ENCODE measurements around the gene MTMR12. TPM values are rescaled to one million over a fixed set of nuclear protein-coding genes. Genes with fewer than 3 reads are reported as not detected.
A peak's percentile ranks its signal among the peaks of the same experiment; 100 is the strongest.

MTMR12 gene
- total RNA-seq, 1 donor from 2014 or later: 20.4 TPM

DNA sequence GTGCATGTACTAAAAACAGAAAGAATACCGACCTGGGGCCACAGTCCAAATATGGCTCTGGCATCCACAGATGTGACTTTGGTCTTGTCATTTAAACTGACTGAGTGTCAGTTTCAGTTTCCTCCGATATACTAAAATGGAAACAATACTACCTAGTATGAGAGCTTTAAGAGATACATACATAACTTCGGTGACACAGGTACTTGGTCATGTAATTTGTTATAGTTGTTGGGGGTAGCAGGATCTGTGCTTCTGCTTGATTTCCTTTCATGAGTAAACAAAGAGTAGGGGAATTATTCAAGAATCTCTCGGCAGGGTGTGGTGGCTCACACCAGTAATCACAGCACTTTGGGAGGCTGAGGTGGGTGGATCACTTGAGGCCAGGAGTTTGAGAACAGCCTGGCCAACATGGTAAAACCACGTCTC, 32.1 kb downstream of the MTMR12 start:
- H3K4me3 Mint-ChIP-seq (ENCODE audit: unreplicated experiment): no peak overlapping the region

DNA sequence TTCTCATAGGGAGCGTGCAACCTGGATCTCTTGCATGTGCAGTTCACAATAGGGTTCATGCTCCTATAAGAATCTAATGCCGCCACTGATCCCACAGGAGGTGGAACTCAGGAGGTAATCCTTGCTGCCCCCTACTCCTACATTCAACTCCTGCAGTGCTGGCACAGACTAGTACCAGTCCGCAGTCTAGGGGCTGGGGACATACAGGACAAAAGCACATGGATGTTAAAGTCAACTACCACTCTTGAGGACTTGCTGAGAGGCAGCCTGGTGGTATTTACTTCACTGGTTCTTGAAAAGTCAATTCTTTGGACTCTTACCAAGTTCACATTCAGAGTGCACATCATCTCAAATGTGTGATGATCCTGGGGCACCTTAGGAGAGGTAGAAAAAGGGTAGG, 33.0 kb downstream of the MTMR12 start:
- Mint-ChIP-seq H3K27ac (ENCODE audit: unreplicated experiment) (no peak overlapping the region), H3K4me3 (ENCODE audit: unreplicated experiment) (no peak overlapping the region), H3K36me3 (ENCODE audit: low read depth) (peaks cover 3% of the 10 kb centered on the region), H3K9me3 (ENCODE audit: low read depth) (no peaks in the 10 kb centered on the region), H3K27me3 (ENCODE audit: low read depth) (no peaks in the 10 kb centered on the region), H3K4me1 (ENCODE audit: low read depth) (peaks cover 43% of the 10 kb centered on the region)
- TF ChIP-seq, protein P1, sequence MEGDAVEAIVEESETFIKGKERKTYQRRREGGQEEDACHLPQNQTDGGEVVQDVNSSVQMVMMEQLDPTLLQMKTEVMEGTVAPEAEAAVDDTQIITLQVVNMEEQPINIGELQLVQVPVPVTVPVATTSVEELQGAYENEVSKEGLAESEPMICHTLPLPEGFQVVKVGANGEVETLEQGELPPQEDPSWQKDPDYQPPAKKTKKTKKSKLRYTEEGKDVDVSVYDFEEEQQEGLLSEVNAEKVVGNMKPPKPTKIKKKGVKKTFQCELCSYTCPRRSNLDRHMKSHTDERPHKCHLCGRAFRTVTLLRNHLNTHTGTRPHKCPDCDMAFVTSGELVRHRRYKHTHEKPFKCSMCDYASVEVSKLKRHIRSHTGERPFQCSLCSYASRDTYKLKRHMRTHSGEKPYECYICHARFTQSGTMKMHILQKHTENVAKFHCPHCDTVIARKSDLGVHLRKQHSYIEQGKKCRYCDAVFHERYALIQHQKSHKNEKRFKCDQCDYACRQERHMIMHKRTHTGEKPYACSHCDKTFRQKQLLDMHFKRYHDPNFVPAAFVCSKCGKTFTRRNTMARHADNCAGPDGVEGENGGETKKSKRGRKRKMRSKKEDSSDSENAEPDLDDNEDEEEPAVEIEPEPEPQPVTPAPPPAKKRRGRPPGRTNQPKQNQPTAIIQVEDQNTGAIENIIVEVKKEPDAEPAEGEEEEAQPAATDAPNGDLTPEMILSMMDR (IDR thresholded peaks at IDR 0.05): no peak
- DNase-seq (ENCODE audit: low spot score): no peak

More for the DNA sequence above, 32.1 kb downstream of the MTMR12 start:
- Mint-ChIP-seq H3K27me3 (ENCODE audit: low read depth) (no peaks in the 10 kb centered on the region), H3K36me3 (ENCODE audit: low read depth) (peaks cover 3% of the 10 kb centered on the region), H3K4me1 (ENCODE audit: low read depth) (peaks cover 34% of the 10 kb centered on the region), H3K27ac (ENCODE audit: unreplicated experiment) (peak overlapping the region; percentile 22), H3K9me3 (ENCODE audit: low read depth) (no peaks in the 10 kb centered on the region)
- no peak for DNase-seq (ENCODE audit: low spot score)
- TF ChIP-seq, protein P1 (IDR thresholded peaks at IDR 0.05): no peak

DNA sequence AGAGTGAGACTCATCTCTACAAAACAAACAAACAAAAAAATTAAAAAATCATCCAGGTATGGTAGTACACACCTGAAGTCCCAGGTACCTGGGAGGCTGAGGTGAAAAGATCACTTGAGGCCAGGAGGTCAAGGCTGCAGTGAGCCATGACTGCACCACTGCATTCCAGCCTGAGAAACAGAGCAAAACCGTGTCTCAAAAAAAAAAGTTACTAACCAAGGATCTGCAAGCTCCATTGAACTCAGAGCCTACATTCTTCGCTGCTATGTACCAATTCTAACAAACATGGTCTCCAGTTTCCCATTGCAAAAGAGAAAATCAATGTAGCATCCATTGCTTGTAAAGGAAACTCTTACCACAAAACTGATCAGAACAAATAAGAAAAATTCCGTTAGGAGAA, 33.5 kb downstream of the MTMR12 start:
- DNase-seq (ENCODE audit: low spot score): no peak
- H3K36me3 Mint-ChIP-seq (ENCODE audit: low read depth): peaks cover 3% of the 10 kb centered on the region
- no peaks in the 10 kb centered on the region for H3K9me3 Mint-ChIP-seq (ENCODE audit: low read depth)
- TF ChIP-seq, protein P1 (IDR thresholded peaks at IDR 0.05): no peak
- H3K27me3 Mint-ChIP-seq (ENCODE audit: low read depth): no peaks in the 10 kb centered on the region
- no peak overlapping the region for H3K4me3 Mint-ChIP-seq (ENCODE audit: unreplicated experiment)
- peaks cover 49% of the 10 kb centered on the region for H3K4me1 Mint-ChIP-seq (ENCODE audit: low read depth)
- H3K27ac Mint-ChIP-seq (ENCODE audit: unreplicated experiment): no peak overlapping the region

DNA sequence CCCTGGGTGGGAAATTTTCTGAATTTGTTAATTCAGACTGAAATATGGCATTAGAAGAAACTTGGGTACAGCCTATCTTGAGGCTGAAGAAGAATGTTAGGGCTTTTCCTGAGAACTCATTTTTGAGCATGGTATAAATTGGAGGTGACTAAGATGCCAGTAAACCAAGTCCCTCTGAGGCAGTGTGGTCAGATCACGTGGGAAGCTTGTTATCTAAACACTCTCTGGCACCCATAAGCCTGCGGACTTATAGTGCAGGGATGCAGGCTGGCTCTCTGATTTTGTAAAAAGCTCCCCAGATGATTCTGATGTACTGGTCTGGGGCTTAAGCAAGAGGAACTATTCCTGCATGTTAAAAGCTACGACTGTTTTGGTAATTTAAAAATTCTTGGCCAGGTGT, 34.3 kb downstream of the MTMR12 start:
- Mint-ChIP-seq H3K27me3 (ENCODE audit: low read depth) (no peaks in the 10 kb centered on the region), H3K4me1 (ENCODE audit: low read depth) (peaks cover 50% of the 10 kb centered on the region), H3K4me3 (ENCODE audit: unreplicated experiment) (no peak overlapping the region), H3K27ac (ENCODE audit: unreplicated experiment) (no peak overlapping the region), H3K36me3 (ENCODE audit: low read depth) (peaks cover 3% of the 10 kb centered on the region), H3K9me3 (ENCODE audit: low read depth) (no peaks in the 10 kb centered on the region)
- DNase-seq (ENCODE audit: low spot score): no peak
- TF ChIP-seq, protein P1 (IDR thresholded peaks at IDR 0.05): no peak

DNA sequence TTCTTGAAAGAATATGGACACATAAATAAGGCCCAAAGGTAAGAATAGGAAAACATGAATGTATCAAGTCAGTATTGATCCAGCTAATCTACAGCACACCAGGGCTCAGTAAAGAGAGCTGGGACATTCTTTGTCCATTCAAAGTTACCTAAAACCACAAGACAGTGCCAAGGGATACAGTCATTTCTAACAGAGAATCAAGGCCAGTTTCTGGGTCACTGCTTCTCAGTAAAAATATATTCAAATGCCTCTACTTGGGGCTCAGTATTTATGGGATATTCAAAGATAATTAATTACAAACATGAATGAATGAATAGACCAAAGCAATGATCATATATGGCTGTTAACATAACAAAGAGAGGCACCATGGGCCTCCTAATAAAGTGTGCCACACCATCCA, 34.9 kb downstream of the MTMR12 start:
- Mint-ChIP-seq H3K4me1 (ENCODE audit: low read depth) (peaks cover 49% of the 10 kb centered on the region), H3K4me3 (ENCODE audit: unreplicated experiment) (no peak overlapping the region), H3K27me3 (ENCODE audit: low read depth) (no peaks in the 10 kb centered on the region), H3K27ac (ENCODE audit: unreplicated experiment) (peak overlapping the region; percentile 80), H3K36me3 (ENCODE audit: low read depth) (peaks cover 4% of the 10 kb centered on the region), H3K9me3 (ENCODE audit: low read depth) (no peaks in the 10 kb centered on the region)
- TF ChIP-seq, protein P1 (IDR thresholded peaks at IDR 0.05): no peak
- DNase-seq (ENCODE audit: low spot score): no peak
